HG03045 (cell line): ENCODE data around the gene TARDBP.
"Not testable (repeated sequence)": the region's sequence is repeated elsewhere in the genome, so short reads cannot be mapped to it uniquely, and the experiment has no call there.

Experiments used
- ATAC-seq: cut with Tn5 transposase; IDR thresholded peaks from one replicate; pipeline ENCODE4 v1.9.1; 2021; ENCODE audit warnings: mild to moderate bottlenecking, moderate library complexity; ENCODE audit not compliant: unreplicated experiment

Gene TARDBP

GRCh38 chr1:11042065-11042464, 29.6 kb downstream of the TARDBP start:
- ATAC-seq: no peak

- no peak for ATAC-seq
Observed at GRCh38 chr1:11042995-11043874, 30.8 kb downstream of the TARDBP start.

DNA sequence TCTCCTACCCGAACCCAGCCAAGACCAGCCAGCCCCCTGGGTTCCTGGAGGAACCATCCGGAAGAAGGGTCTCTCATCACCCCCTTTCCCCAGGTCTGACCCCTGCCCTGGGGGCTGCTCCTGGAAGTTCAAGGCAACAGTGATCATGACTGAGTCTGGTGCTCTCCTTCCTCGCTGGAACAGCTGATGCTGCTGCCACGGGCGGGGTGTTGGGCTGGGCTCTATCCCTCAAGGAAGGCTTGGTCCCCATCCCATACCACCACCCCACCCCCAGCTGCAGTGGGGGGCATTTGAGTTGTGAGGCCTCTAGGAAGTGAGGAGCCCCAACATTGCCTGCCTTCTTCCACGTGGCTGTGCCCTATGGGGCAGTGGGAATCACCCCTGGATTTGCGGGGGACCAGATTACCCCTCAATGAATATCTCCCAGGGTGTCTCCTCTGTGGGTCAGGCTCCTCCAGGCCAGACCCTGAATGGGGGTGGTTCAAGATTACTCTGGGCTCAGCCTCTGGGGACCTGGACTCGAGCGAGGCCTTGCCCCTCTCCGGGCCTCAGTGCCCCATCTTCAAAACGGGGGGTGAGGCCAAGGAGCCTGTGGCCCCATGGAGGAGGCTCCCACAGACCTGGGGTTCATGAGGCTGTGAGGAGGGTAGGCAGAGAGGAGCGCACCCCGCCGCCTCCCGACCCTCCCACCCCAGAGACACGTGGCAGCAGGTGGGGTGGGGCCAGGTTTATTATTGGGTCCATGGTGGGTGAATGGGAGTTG, 31.8 kb downstream of the TARDBP start:
- no peak for ATAC-seq

GRCh38 chr1:11044849-11045427, 32.5 kb downstream of the TARDBP start:
- no peak for ATAC-seq

DNA sequence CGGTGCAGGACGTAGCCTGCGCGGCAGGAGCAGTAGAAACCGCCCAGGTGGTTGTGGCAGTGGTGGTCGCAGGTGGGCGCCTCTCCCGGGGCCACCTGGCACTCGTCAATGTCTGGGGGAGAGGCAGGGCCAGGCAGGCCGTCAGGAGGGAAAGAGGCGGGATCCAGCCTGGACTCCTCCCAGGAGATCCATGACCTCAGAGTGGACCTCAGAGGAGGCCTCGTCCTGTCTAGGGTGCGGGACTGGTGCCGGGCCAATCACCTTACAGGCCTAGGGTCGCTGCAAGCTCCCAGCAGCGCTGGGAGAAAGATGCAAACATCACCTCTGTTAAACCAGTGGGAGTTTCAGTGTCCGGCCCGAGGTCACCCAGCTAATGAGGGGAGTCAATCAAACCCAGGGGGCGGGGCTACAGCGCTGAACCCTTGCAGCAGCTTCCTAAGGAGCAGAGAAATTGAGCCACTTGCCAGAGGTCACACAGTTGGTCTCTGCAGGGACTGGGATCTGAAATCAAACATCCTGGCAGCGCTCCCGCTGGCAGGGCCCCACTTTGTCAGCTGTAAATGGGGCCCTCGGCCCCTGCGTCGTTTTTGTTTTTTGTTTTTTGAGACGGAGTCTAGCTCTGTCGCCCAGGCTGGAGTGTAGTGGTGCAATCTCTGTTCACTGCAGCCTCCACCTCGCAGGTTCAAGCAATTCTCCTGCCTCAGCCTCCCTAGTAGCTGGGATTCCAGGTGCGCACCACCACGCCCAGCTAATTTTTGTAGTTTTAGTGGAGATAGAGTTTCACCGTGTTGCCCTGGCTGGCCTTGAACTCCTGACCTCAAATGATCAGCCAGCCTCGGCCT, 33.2 kb downstream of the TARDBP start:
- no peak for ATAC-seq

GRCh38 chr1:11046270-11046566, 33.8 kb downstream of the TARDBP start:
- ATAC-seq: no peak

- ATAC-seq: no peak
Observed at GRCh38 chr1:11046625-11047365, 34.3 kb downstream of the TARDBP start, which contains the start of gene MASP2. TSS of gene MASP2 (minus strand) at chr1:11047239. CDS start at chr1:11047207, 32 bp downstream.

GRCh38 chr1:11051121-11051520, 38.7 kb downstream of the TARDBP start:
- ATAC-seq: not testable (repeated sequence)

GRCh38 chr1:11051781-11052511, 39.5 kb downstream of the TARDBP start:
- ATAC-seq: no peak

- ATAC-seq: no peak
Observed at GRCh38 chr1:11052839-11053757, 40.6 kb downstream of the TARDBP start.

DNA sequence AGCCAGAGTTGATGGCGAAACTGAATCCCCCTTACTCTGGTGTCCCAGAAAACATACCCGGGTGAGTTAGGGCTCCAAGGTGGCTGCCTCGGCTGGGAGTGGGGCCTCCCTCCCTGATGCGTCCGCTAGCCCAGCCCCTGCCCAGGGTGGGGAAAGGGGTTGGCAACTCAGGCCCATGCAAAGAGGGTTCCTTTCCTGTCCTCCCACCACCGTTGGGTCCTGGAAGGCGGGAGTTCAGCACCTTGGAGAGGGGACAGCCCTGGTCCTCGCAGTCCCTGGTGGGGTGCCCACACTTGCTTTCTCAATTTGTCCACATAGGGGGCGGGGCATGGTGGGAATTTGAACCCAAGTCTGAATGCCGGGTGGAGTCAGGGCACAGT, 41.3 kb downstream of the TARDBP start:
- no peak for ATAC-seq

DNA sequence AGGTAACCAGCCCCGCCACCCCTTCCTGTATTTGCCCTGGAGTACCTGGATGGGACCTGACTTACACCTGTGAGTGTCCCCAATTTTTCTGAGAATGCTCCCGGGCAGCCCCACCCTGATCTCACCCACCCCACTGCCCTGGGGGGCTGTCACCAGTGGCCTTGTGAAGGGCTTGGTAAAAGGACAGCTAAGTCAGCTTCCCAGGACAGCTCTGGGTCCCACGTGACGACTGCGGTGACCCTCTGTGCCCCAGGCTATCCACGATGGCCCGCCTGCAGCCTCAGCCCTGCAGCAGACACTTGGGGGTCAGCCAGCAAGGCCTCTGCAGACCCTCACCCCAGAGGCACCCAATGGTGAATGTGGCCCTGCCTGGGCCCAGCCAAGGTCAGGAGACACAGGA, 41.7 kb downstream of the TARDBP start:
- no peak for ATAC-seq

DNA sequence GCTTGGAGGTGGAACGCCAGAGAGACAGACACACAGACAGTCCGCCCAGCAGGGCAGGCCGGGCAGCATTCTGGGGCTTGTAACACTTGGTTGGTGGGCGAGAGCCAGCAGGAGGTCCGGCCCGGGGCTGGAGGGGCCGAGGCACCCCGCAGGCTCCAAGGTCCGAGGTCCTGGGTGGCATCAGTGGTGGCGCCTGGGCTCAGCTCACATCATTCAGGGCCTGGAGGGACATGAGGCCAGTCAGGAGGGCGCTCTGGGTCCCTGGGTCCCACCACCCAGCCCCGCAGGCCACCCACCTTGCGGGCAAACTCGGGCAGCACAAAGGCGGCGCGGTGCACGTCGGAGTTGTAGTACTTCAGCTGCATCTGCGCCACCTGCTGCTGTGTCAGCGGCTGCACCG, 42.2 kb downstream of the TARDBP start:
- ATAC-seq: no peak

- ATAC-seq: no peak
Observed at GRCh38 chr1:11055676-11056075, 43.2 kb downstream of the TARDBP start.

- no peak for ATAC-seq
Observed at GRCh38 chr1:11056504-11056903, 44.0 kb downstream of the TARDBP start.

DNA sequence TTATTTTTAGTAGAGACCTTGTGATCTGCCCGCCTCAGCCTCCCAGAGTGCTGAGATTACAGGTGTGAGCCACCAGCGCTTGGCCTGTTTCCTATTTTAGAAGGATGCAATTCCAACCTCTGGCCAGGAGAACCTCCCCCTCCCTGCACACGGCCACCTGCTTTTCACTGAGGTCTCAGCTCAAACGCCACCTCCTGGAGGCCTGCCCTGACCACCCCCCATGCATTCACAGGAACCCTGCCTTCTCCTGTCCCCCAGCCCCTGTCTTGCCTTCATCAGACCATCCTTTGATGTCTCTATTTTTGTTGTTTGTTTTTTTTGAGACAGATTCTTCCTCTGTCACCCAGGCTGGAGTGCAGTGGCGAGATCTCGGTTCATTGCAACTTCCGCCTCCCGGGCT, 45.0 kb downstream of the TARDBP start:
- no peak for ATAC-seq

DNA sequence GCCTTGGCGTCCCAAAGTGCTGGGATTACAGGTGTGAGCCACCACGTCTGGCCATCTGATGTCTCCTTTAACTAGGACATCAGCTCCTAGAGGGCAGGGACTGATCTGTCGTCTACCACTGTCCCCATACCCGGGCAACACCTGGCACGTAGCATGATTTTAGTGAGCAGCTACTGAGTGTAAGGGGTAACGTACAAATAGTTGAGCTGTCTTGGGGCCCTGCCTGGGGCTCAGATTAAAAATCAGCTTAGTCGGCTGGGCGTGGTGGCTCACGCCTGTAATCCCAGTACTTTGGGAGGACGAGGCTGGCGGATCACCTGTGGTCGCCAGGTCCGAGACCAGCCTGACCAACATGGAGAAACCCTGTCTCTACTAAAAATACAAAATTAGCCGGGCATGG, 45.6 kb downstream of the TARDBP start:
- no peak for ATAC-seq

- ATAC-seq: no peak
Observed at GRCh38 chr1:11058595-11059154, 46.2 kb downstream of the TARDBP start.
